HEK293 (cell line): Measurements from ENCODE around the gene DNAH8.

Experiments used
- CTCF ChIP-seq: fragments of 450-650 bp; formaldehyde crosslinking; IDR thresholded peaks from 2 replicates; pipeline ENCODE4 v1.5.1; 2016; ENCODE audit warnings: missing biosample characterization, missing genetic modification characterization
- REST ChIP-seq: fragments of 450-650 bp; formaldehyde crosslinking; IDR thresholded peaks from 2 replicates; pipeline ENCODE4 v1.5.1; 2016; ENCODE audit warnings: missing biosample characterization, missing genetic modification characterization
- ZBTB1 ChIP-seq: fragments of 450-650 bp; formaldehyde crosslinking; IDR thresholded peaks from 2 replicates; pipeline ENCODE4 v1.5.1; 2016; ENCODE audit warnings: missing biosample characterization, missing genetic modification characterization
- ZNF133 ChIP-seq: fragments of 450-650 bp; formaldehyde crosslinking; IDR thresholded peaks from 2 replicates; pipeline ENCODE4 v1.5.1; 2016; ENCODE audit warnings: missing biosample characterization, missing genetic modification characterization
- ZNF184 ChIP-seq: fragments of 450-650 bp; IDR thresholded peaks from 2 replicates; pipeline ENCODE4 v1.5.1; 2018; ENCODE audit warnings: missing biosample characterization, mild to moderate bottlenecking, missing genetic modification characterization
- ZNF311 ChIP-seq: fragments of 450-650 bp; formaldehyde crosslinking; IDR thresholded peaks from 2 replicates; pipeline ENCODE4 v1.5.1; 2017; ENCODE audit warnings: missing biosample characterization, missing genetic modification characterization, borderline replicate concordance
- ZNF529 ChIP-seq: fragments of 450-650 bp; formaldehyde crosslinking; IDR thresholded peaks from 2 replicates; pipeline ENCODE4 v1.5.1; 2017; ENCODE audit warnings: missing genetic modification characterization, missing biosample characterization; ENCODE audit not compliant: insufficient replicate concordance
- ZNF530 ChIP-seq: fragments of 450-650 bp; formaldehyde crosslinking; IDR thresholded peaks from 2 replicates; pipeline ENCODE4 v1.5.1; 2016; ENCODE audit warnings: low read depth, missing biosample characterization, missing genetic modification characterization

GRCh38 chr6:38906582-38906981 lies 191.5 kb downstream of the DNAH8 start:
- TF ChIP-seq CTCF (tag by site-specific recombination) (no peak), ZBTB1 (tag by site-specific recombination) (no peak), ZNF133 (no peak), REST (tag by site-specific recombination) (no peak), ZNF311 (no peak), ZNF184 (tag by site-specific recombination) (no peak), ZNF529 (tag by site-specific recombination) (no peak), ZNF530 (no peak)
